ENCODE measurements around the gene FUT7.

FUT7 gene

GRCh38 chr9:137021979-137022661 is 9.8 kb downstream of the FUT7 start:
- Histone ChIP-seq H3K27me3 (ENCODE audit: control insufficient read depth, insufficient read depth, low read length) (no peaks in the 10 kb centered on the region), H3K36me3 (ENCODE audit: control insufficient read depth, insufficient read depth, low read length) (no peaks in the 10 kb centered on the region), H3K4me1 (ENCODE audit: control insufficient read depth, insufficient read depth, low read length) (no peaks in the 10 kb centered on the region), H3K4me3 (ENCODE audit: low read length) (no peak overlapping the region), H3K9ac (ENCODE audit: low read length) (no peak overlapping the region), H3K27ac (ENCODE audit: low read depth, low read length) (no peak overlapping the region)

- Histone ChIP-seq H3K27me3 (ENCODE audit: control insufficient read depth, insufficient read depth, low read length) (no peaks in the 10 kb centered on the region), H3K36me3 (ENCODE audit: control insufficient read depth, insufficient read depth, low read length) (no peaks in the 10 kb centered on the region), H3K27ac (ENCODE audit: low read depth, low read length) (no peak overlapping the region), H3K4me3 (ENCODE audit: low read length) (no peak overlapping the region), H3K9ac (ENCODE audit: low read length) (no peak overlapping the region), H3K4me1 (ENCODE audit: control insufficient read depth, insufficient read depth, low read length) (no peaks in the 10 kb centered on the region)
Measured at GRCh38 chr9:137021568-137021978, 10.3 kb downstream of the FUT7 start.

- H3K27me3 ChIP-seq (ENCODE audit: control insufficient read depth, insufficient read depth, low read length): no peaks in the 10 kb centered on the region
- no peak overlapping the region for H3K4me3 ChIP-seq (ENCODE audit: low read length)
- no peaks in the 10 kb centered on the region for H3K4me1 ChIP-seq (ENCODE audit: control insufficient read depth, insufficient read depth, low read length)
- H3K36me3 ChIP-seq (ENCODE audit: control insufficient read depth, insufficient read depth, low read length): peaks cover 4% of the 10 kb centered on the region
- H3K9ac ChIP-seq (ENCODE audit: low read length): no peak overlapping the region
- H3K27ac ChIP-seq (ENCODE audit: low read depth, low read length): no peak overlapping the region
Measured at GRCh38 chr9:137020771-137021567, 10.9 kb downstream of the FUT7 start.

GRCh38 chr9:137019891-137020683 is 11.8 kb downstream of the FUT7 start:
- H3K4me1 ChIP-seq (ENCODE audit: control insufficient read depth, insufficient read depth, low read length): no peaks in the 10 kb centered on the region
- peaks cover 8% of the 10 kb centered on the region for H3K36me3 ChIP-seq (ENCODE audit: control insufficient read depth, insufficient read depth, low read length)
- H3K27me3 ChIP-seq (ENCODE audit: control insufficient read depth, insufficient read depth, low read length): no peaks in the 10 kb centered on the region
- H3K4me3 ChIP-seq (ENCODE audit: low read length): no peak overlapping the region
- H3K9ac ChIP-seq (ENCODE audit: low read length): no peak overlapping the region
- H3K27ac ChIP-seq (ENCODE audit: low read depth, low read length): no peak overlapping the region

- Histone ChIP-seq H3K36me3 (ENCODE audit: control insufficient read depth, insufficient read depth, low read length) (peaks cover 8% of the 10 kb centered on the region), H3K4me1 (ENCODE audit: control insufficient read depth, insufficient read depth, low read length) (no peaks in the 10 kb centered on the region), H3K4me3 (ENCODE audit: low read length) (no peak overlapping the region), H3K9ac (ENCODE audit: low read length) (no peak overlapping the region), H3K27me3 (ENCODE audit: control insufficient read depth, insufficient read depth, low read length) (no peaks in the 10 kb centered on the region), H3K27ac (ENCODE audit: low read depth, low read length) (no peak overlapping the region)
Measured at GRCh38 chr9:137018761-137019559, 12.9 kb downstream of the FUT7 start.

GRCh38 chr9:137017791-137018497 is 13.9 kb downstream of the FUT7 start:
- no peak overlapping the region for H3K4me3 ChIP-seq (ENCODE audit: low read length)
- H3K36me3 ChIP-seq (ENCODE audit: control insufficient read depth, insufficient read depth, low read length): peaks cover 8% of the 10 kb centered on the region
- H3K27me3 ChIP-seq (ENCODE audit: control insufficient read depth, insufficient read depth, low read length): no peaks in the 10 kb centered on the region
- no peak overlapping the region for H3K27ac ChIP-seq (ENCODE audit: low read depth, low read length)
- H3K4me1 ChIP-seq (ENCODE audit: control insufficient read depth, insufficient read depth, low read length): no peaks in the 10 kb centered on the region
- H3K9ac ChIP-seq (ENCODE audit: low read length): no peak overlapping the region

GRCh38 chr9:137017071-137017470 is 14.8 kb downstream of the FUT7 start:
- no peak overlapping the region for H3K9ac ChIP-seq (ENCODE audit: low read length)
- no peaks in the 10 kb centered on the region for H3K27me3 ChIP-seq (ENCODE audit: control insufficient read depth, insufficient read depth, low read length)
- no peaks in the 10 kb centered on the region for H3K4me1 ChIP-seq (ENCODE audit: control insufficient read depth, insufficient read depth, low read length)
- no peak overlapping the region for H3K4me3 ChIP-seq (ENCODE audit: low read length)
- no peak overlapping the region for H3K27ac ChIP-seq (ENCODE audit: low read depth, low read length)
- H3K36me3 ChIP-seq (ENCODE audit: control insufficient read depth, insufficient read depth, low read length): peaks cover 8% of the 10 kb centered on the region

- H3K36me3 ChIP-seq (ENCODE audit: control insufficient read depth, insufficient read depth, low read length): peaks cover 8% of the 10 kb centered on the region
- H3K27me3 ChIP-seq (ENCODE audit: control insufficient read depth, insufficient read depth, low read length): no peaks in the 10 kb centered on the region
- no peak overlapping the region for H3K9ac ChIP-seq (ENCODE audit: low read length)
- no peak overlapping the region for H3K4me3 ChIP-seq (ENCODE audit: low read length)
- no peaks in the 10 kb centered on the region for H3K4me1 ChIP-seq (ENCODE audit: control insufficient read depth, insufficient read depth, low read length)
- H3K27ac ChIP-seq (ENCODE audit: low read depth, low read length): no peak overlapping the region
Measured at GRCh38 chr9:137016436-137016835, 15.5 kb downstream of the FUT7 start.

- Histone ChIP-seq H3K27me3 (ENCODE audit: control insufficient read depth, insufficient read depth, low read length) (no peaks in the 10 kb centered on the region), H3K36me3 (ENCODE audit: control insufficient read depth, insufficient read depth, low read length) (peaks cover 8% of the 10 kb centered on the region), H3K4me3 (ENCODE audit: low read length) (no peak overlapping the region), H3K4me1 (ENCODE audit: control insufficient read depth, insufficient read depth, low read length) (no peaks in the 10 kb centered on the region), H3K9ac (ENCODE audit: low read length) (no peak overlapping the region), H3K27ac (ENCODE audit: low read depth, low read length) (no peak overlapping the region)
Measured at GRCh38 chr9:137015976-137016375, 15.9 kb downstream of the FUT7 start.

- H3K9ac ChIP-seq (ENCODE audit: low read length): no peak overlapping the region
- no peaks in the 10 kb centered on the region for H3K4me1 ChIP-seq (ENCODE audit: control insufficient read depth, insufficient read depth, low read length)
- H3K36me3 ChIP-seq (ENCODE audit: control insufficient read depth, insufficient read depth, low read length): peaks cover 8% of the 10 kb centered on the region
- no peak overlapping the region for H3K27ac ChIP-seq (ENCODE audit: low read depth, low read length)
- H3K27me3 ChIP-seq (ENCODE audit: control insufficient read depth, insufficient read depth, low read length): no peaks in the 10 kb centered on the region
- no peak overlapping the region for H3K4me3 ChIP-seq (ENCODE audit: low read length)
Measured at GRCh38 chr9:137015540-137015930, 16.4 kb downstream of the FUT7 start.

GRCh38 chr9:137014776-137015539 is 16.9 kb downstream of the FUT7 start:
- H3K36me3 ChIP-seq (ENCODE audit: control insufficient read depth, insufficient read depth, low read length): peaks cover 8% of the 10 kb centered on the region

More at GRCh38 chr9:137014776-137015539, 16.9 kb downstream of the FUT7 start:
- no peak overlapping the region for H3K9ac ChIP-seq (ENCODE audit: low read length)
- no peak overlapping the region for H3K27ac ChIP-seq (ENCODE audit: low read depth, low read length)
- H3K4me3 ChIP-seq (ENCODE audit: low read length): no peak overlapping the region
- H3K27me3 ChIP-seq (ENCODE audit: control insufficient read depth, insufficient read depth, low read length): no peaks in the 10 kb centered on the region
- H3K4me1 ChIP-seq (ENCODE audit: control insufficient read depth, insufficient read depth, low read length): no peaks in the 10 kb centered on the region

All from rectal smooth muscle tissue (tissue), 1 donor.